Measurements from ENCODE around the gene TOR4A.
"Not testable (repeated sequence)": the region's sequence is repeated elsewhere in the genome, so short reads cannot be mapped to it uniquely, and the experiment has no call there.

TOR4A gene

DNA sequence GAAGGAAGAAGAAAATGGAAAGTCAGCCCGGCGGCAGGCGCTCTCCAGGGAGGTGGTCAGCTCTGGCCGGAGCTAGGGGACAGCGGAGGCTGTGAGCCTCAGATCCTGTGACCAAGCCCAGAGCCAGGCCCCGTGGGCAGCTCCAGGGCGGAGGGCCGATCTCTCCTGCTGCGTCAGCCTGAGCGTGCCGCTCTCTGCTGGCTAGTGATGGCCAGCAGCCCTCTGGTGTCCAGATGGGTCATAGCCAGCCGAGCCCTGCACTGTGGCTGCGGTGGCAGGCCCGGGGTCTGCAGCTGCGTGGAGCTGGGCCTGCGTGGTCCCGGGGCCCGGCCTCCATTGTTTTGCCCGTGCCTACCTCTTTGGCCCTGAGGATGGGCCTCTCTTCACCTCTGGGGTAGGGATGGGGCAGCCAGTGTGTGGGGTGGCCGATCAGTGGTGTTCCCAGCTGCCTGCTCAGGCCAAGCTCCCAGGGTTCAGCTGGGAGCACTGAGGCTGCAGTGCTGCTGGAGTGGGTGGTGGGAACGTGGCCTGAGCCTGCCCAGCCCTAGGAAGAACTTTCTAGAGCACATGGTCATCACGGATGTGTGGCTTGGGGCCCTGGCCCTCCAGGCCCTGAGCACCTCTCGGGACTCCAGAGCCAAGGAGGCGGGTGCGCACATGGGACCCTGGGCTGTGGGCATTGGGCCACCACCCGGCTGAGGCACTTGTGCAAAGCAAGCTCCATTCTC, 41.6 kb downstream of the TOR4A start:
- no peak for DNase-seq (ENCODE audit: low read depth)

DNA sequence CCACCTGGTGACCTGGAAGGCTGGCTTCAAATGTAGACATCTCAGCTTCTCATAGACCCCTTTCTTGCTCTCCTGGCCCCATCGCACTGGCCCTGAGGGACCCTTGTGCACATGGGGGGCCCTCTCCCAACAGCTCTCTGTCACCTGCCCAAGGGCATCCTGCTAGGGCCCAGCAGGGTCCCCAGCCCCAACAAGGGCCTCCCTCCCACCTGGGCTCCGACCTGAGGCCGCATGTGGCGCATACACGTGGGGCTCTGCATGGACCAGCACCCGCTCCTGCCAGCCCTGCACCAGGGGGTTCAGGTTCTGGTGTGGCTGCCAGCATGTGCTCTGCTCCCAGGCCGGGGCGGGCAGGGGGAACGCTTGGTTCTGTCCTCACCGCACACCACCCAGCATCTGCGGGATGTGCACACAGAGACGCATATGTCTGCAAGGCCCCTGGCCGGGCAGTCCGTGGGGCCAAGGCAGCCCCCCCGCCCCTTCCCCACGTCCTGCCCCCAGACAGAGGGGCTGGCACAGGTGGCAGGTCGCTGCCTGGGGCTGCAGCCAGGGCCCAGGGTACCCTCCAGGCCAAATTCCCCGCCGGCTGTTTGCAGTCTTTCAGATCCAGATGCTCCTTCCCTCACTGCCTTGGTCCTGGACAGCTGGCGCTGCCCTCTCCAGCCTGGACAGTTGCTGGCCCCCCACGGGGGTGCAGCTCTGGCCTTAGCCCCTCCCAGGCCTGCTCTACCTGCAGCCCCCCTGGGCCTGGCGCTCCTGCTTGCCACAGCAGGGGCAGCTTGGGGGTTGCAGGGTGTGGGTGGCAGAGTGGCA, 42.4 kb downstream of the TOR4A start:
- DNase-seq (ENCODE audit: low read depth): no peak

DNA sequence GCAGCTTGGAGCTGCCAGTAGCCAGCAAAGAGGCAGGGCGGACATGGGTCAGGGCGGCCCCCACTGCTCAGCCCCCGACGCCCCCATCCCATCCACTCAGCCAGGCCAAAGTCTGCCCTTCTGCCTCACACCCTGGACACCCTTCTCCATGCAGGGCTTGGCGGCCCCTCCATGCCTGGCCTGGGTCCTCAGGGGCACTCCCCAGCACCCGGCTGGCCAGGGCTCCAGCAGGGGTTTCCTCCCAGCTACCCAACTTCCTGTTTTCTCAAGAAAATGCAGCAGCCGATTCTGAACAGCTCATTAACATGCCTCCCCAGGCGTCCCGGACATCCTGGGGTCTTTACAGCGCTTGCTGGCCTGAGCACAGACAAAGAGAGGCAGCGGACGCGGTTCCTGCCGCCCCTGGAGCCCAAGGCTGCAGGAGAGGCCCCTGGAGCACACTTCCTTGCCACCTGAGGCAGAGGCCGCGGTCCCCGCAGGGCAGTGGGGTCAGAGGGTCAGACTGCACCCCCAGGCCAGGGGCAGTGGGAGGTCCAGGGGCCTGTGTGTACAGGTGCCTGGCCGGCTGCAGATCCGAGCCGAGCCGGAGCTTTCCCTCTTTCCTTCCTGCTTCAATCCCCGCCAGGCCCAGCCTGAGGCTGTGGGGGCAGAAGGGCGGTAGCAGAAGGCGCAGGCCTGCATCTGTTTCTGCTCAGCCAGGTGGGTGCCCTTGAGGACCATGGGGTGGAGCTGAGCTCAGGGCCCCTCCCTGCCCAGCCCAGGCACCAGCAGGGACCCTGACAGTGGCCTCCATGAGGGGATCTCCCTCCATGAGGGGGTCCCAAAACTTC, 43.2 kb downstream of the TOR4A start:
- DNase-seq (ENCODE audit: low read depth): no peak

DNA sequence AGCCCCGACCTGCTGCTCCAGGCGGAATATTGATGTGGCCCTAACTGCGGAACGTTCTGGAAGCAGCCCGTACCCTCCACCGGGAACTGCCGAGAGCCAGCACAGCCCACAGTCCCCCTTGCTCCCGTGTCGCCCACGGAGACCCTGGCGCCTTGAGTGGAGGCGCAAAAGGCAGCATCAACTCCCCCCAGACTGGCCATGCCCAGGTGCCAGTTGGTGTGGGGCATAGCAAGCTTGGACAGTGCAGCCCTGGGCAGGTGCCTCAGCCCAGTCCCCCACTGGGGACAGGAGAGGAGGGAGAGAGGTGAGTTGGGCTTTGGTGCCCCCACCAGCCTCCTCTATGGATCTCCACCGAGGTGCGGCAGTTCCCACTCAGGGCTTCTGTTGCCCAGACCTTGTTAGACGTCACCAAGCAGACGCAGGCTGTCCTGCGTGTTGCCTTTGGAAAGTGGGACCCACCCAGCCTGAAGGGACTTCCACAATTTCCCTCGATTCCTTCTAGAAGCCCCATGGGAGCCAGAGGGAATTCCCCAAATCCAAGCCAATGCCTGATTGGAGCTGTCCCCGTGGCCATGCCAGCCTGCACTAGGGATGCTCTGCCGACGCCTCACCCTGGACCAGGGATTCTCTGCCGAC, 44.3 kb downstream of the TOR4A start:
- no peak for DNase-seq (ENCODE audit: low read depth)

DNA sequence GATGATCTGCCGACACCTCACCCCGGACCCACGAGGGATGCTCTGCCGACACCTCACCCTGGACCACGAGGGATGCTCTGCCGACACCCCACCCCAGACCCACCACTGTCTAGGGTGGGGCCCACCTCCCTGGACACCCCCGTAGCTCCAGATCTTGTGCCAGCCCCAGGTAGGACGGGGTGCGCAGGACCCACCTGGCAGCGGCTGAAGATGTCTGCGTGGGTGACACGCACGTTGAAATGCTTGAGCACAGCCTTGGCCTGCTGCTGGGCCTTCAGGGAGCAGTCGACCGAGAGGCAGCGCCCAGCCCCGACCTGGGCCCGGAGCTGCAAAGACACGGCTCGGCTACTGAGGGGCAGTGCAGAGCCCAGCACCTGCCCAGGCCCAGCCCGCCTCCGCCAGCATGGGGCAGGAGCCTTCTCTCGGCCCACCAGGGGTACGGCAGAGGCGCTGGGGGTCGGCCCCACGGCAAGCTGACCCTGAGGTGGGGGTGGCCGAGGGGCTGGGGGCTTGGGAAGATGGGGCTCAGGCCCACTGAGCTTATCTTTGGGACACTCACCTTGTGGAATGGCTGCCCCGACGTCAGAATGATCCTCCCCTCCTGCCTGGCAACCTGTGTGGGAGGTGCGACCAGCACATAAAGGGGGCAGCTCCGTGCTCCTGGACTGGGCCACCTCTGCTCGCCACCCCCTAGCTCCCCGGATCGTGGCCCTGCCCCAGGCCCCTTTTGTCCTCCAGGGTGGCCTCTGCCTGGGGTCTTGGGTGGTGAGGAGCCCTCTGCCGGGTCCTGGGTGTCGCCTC, 46.2 kb downstream of the TOR4A start:
- DNase-seq (ENCODE audit: low read depth): no peak

DNA sequence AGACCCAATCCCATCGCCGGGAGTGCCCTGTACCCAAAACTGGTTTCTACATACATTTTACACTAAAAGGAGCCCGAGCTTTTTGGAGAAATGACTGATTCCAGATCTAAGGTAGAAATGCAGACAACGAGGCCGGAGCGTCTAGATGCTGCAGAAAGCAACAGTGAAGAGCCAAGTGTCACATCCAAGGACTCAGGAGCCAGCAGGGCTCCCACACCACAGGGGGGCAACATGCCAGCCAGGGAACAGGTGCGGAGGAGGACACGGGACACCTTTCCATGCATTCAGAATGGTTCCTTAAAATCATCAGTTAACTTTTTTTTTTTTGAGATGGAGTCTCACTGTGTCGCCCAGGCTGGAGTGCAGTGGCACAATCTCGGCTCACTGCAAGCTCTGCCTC, 47.6 kb downstream of the TOR4A start:
- no peak for DNase-seq (ENCODE audit: low read depth)

DNA sequence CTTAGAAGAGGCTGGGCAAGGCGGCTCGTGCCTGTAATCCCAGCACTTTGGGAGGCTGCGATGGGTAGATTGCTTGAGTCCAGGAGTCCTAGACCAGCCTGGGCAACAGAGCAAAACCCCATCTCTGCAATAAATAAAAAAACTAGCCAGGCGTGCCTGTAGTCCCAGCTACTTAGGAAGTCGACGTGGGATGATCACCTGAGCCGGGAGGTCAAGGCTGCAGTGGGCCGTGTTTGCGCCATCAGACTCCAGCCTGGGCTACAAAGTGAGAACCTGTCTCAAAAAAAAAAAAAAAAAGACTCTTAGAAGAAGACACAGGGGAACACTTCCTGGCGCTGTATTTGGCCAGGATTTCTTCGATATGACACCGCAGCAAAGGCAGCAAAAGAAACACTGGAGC, 48.3 kb downstream of the TOR4A start:
- no peak for DNase-seq (ENCODE audit: low read depth)

DNA sequence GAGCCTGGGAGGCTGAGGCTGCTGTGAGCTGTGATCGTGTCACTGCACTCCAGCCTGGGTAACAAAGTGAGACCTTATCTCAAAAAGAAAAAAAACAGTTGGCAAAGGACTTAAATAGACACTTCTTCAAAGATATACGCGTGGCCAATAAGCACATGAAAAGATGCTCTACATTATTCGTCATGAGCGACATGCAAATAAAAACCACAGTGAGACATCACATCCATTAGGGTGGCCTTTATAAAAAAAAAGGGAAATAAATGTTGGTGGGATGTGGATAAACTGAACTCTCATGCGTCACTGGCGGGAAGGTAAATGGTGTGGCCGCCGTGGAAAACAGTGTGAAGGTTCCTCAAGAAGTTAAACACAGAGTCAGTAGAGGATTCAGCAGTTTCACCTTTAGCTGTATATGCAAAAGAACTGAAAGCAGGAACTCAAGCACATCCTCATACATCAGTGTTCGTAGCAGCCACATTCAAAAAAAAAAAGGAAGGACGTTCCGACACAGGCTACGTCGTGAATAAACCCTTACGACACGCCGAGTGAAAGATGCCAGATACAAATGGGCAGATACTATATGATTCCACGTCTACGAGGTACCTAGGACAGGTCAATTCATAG, 49.0 kb downstream of the TOR4A start:
- no peak for DNase-seq (ENCODE audit: low read depth)

DNA sequence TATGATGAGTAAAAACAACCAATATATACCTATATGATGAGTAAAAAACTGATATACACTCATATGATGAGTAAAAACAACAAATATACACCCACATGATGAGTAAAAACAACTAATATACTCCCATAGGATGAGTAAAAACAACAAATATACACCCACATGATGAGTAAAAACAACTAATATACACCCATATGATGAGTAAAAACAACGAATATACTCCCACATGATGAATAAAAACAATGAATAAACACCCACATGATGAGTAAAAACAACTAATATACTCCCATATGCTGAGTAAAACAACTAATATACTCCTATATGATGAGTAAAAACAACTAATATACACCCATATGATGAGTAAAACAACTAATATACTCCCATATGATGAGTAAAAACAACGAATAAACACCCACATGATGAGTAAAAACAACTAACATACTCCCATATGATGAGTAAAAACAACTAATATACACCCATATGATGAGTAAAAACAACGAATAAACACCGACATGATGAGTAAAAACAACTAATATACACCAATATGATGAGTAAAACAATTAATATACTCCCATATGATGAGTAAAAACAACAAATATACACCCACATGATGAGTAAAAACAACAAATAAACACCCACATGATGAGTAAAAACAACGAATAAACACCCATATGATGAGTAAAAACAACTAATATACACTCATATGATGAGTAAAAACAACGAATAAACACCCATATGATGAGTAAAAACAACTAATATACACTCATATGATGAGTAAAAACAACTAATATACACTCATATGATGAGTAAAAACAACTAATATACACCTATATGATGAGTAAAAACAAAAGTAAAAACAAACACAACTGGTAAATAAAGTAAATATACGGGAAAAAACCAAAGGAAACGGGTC, 50.4 kb downstream of the TOR4A start:
- not testable (repeated sequence) for DNase-seq (ENCODE audit: low read depth)

DNA sequence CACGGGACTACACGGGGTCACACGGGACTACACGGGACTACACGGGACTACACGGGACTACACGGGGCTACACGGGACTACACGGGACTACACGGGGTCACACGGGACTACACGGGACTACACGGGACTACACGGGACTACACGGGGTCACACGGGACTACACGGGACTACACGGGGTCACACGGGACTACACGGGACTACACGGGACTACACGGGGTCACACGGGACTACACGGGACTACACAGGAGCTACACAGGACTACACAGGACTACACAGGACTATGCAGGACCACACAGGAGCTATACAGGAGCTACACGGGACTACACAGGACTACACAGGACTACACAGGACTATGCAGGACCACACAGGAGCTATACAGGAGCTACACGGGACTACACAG, 52.1 kb downstream of the TOR4A start:
- DNase-seq (ENCODE audit: low read depth): not testable (repeated sequence)

DNA sequence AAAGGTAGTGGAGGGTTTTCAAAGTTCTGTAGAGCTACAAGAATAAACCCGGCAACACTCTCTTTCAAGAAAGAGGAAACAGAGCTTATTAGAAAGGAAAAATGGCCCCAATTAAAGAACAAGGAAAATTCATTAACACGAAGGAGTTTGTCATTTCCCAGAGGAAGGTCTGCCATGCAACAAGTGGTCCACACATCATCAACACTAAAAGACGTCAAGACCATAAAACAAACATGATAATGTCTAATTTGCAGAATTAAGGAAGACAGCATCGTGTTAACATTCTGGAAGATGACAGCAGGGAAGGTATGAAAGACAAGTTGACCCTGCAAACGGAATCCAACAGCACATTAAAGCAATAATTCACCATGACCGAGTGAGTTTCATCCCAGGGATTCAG, 53.2 kb downstream of the TOR4A start:
- DNase-seq (ENCODE audit: low read depth): no peak

DNA sequence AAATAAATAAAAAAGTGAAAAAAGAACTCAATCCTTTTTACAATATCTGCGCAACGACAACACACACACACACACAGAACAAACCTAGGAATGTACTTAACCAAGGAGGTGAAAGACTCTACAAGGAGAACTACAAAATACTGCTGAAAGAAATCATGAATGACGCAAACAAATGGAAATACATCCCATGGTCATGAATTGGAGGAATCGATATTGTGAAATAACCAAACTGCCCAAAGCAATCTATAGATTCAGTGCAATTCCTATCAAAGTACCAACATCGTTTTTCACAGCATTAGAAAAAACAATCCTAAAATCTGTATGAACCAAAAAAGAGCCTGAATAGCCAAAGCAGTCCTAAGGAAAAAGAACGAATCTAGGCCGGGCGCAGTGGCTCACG, 54.4 kb downstream of the TOR4A start:
- DNase-seq (ENCODE audit: low read depth): no peak

All from stimulated activated CD4-positive, alpha-beta T cell treated with anti-CD3 and anti-CD28 coated beads, Interleukin-2, amount 100 ng/mL, for 4 hours (primary cell).